HG02678 (cell line): ENCODE data around the gene JCAD.
"Not testable (repeated sequence)": the region's sequence is repeated elsewhere in the genome, so short reads cannot be mapped to it uniquely, and the experiment has no call there.

Experiments
- ATAC-seq: cut with Tn5 transposase; IDR thresholded peaks from one replicate; pipeline ENCODE4 v1.9.1; 2021; ENCODE audit warnings: mild to moderate bottlenecking, moderate library complexity; ENCODE audit not compliant: unreplicated experiment

Gene JCAD

GRCh38 chr10:30027057-30028005 is 32.1 kb downstream of the JCAD start:
- ATAC-seq: peak; percentile 90

GRCh38 chr10:30026578-30026977 is 32.8 kb downstream of the JCAD start:
- no peak for ATAC-seq

- no peak for ATAC-seq
These were observed 33.3 kb downstream of the JCAD start for GRCh38 chr10:30026080-30026479.

DNA sequence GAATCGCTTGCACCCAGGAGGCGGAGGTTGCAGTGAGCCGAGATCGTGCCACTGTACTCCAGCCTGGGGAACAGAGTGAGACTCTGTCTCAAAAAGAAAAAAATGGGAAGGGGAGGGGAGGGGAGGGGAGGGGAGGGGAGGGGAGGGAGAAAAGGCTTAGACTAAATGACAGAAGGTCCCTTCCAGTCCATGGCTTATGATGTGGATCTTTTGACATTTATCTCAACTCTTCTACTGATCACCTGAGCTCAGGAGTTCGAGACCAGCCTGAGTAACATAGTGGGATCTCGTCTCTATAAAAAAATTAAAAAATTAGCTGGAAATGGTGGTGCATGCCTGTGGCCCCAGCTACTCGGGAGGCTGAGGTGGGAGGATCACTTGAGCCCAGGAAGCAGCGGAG is 34.0 kb downstream of the JCAD start:
- not testable (repeated sequence) for ATAC-seq

DNA sequence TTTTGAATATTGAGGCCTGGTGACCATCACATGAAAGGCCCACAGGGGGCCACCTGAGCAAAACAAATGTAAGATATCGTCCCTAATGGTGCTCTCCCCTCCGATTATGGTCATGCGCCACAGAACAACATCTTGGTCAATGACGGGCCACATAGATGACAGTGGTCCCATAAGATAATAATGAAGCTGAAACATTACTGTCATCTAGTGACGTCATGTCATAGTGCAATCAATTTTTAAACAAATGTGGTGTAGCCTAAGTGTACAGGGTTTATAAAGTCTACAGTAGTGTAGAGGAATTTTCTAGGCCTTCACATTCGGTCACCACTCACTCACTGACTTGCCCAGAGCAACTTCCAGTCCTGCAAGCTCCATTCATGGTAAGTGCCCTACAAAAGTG is 36.8 kb downstream of the JCAD start:
- no peak for ATAC-seq

- no peak for ATAC-seq
These were observed 39.9 kb downstream of the JCAD start for GRCh38 chr10:30019468-30019867.

DNA sequence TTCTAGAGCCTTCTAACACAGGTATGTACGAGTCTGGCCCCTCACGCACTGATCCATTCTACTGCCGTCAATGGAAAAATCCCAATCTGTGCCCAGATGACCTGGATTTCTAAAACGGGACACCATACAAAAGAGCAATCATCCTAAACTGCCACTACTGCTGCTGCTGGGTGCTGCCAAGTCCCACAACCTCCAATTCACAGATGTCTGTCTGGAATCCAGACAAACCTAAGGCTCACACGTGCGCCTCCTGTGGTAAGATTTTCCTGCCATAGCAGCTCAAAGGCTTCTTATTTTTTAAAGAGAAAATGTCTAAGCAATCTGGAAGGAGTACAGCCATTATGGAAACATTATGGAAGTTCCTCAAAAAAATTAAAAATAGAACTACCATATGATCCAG is 40.9 kb downstream of the JCAD start:
- no peak for ATAC-seq

GRCh38 chr10:30017966-30018365 is 41.4 kb downstream of the JCAD start:
- no peak for ATAC-seq

- no peak for ATAC-seq
These were observed 41.8 kb downstream of the JCAD start for GRCh38 chr10:30017556-30017955.

GRCh38 chr10:30014511-30014910 is 44.9 kb downstream of the JCAD start:
- no peak for ATAC-seq

- no peak for ATAC-seq
These were observed 45.6 kb downstream of the JCAD start for GRCh38 chr10:30013757-30014156.

DNA sequence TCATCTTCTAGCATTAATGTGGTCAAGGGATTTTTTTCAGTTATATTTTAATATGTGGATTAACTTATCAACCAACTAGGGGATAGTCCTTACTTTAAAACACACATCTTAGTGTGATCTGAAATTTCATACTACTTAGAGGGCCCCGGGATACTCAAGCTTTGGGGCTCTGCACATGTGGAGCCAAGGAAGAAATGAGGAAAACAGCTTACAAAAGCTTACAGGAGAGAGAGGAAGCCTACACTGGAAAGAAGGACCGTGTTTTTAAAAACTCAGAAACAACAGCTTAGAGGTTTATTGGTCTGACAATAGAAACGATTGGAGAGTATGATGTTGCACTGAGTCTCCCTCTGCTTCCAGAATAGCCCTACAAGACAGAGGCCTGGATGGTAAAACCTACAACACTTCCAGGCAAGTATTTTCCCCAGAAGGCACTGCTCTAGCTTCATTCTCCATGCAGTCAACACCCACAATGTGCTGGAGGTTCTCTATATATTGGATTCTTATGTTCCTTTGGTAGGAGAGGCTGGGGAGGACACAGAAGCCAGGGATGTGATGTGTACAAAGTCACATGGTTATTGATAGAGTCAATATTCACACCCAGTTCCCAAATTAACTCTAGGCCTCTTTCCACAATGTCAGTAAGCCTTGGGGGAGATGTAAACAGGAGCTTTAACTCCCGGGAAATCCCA is 47.3 kb downstream of the JCAD start:
- no peak for ATAC-seq

GRCh38 chr10:30011396-30011795 is 48.0 kb downstream of the JCAD start:
- no peak for ATAC-seq

GRCh38 chr10:30007406-30007805 is 52.0 kb downstream of the JCAD start:
- no peak for ATAC-seq

- no peak for ATAC-seq
These were observed 53.0 kb downstream of the JCAD start for GRCh38 chr10:30006410-30006809.

DNA sequence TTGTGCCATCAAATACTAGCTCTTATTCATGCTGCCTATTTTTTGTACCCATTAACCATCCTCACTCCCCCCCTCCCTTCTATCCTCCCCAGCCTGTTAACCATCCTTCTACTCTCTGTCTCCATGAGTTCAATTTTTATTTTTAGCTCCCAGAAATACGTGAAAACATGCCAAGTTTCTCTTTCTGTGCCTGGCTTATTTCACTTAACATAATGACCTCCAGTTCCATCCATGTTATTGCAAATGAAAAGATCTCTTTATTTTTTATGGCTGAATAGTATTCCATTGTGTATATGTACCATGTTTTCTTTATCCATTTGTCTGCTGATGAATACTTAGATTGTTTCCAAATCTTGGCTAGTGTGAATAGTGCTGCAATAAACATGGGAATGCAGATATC is 54.3 kb downstream of the JCAD start:
- not testable (repeated sequence) for ATAC-seq

DNA sequence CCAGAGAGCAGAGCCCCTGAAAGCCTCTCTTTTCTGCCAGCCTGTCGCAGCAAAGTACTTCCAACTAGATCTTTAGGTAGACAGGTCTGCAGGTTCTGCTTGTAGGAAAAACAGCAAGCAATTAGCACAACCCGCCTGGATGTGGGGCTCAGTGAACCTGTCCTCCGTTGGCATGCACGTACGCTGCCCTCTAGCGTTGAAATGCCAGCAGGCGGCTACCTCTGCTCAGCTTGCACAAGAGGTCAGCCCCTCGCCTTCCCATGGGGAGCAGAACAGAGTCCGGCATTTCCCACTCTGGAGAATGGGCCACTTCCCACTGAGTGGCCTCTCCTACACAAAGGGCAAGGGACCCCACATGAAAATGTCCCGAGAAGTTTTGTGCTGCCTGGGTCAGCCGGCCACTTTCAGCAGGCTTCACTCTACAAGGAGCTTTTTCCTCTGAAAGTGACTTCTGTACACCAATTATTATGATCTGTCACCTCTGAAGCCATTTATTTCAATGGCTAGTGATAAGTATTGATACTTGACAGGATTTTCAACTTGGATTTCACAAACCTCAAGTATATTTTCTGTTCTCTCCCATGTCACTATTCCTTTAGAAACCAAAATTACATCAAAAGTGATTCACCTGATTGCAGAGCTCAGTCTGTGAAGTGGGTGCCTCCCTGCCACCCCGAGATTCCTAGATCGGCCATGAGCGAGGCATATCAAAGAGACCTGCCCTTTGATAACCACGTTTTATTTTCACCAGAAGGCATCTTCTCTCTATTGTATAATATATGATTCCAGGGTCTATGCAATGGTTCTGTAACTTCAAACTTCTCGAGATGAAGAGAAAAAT is 56.7 kb downstream of the JCAD start:
- ATAC-seq: no peak

GRCh38 chr10:30000802-30001571 is 58.4 kb downstream of the JCAD start:
- no peak for ATAC-seq

DNA sequence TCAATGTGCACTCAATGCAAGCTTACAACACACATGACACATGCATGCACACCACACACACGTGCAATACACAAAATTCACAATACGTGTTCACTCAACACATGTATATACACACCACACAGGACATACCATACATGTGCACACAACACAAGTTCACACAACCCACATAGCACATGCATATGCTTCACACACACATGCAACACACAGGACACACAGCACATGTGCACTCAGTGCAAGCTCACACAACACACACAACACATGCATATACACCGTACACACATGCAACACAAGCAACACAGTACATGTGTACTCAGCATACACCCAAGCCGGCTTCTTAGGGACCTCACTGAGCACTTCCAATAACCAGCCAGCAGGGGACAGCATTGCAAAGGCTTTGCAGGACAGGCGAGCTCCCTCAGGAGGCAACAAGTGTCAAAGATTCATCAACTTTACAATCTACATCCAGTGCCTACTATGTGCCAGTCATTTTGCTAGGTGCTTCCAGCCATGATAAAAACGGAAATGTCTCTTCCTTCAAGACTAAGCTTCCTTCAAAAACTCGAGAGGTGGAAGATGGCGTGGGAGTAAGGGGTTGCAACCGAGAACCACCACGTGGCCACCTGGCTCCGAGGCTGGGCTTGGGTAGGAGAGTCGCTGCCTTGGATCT is 61.1 kb downstream of the JCAD start:
- peak; percentile 90 for ATAC-seq

DNA sequence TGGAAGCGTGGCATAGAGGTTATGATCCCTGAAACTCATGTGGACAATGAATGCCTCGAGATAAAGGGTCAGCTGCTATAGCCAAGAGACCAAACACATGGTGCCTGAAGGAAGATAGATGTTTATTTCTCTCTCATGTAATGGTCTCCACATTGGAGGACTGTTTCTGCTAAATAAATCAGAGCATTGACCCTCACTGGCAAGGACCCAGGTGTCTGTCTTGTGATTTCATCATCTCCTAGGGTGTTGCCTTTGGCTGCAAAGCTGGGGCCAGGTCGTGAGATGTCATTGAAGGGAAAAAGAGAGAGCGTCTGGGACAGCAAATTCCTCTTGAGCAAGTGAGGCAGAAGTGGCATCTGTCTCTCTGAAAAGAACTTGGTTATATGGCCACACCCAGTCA is 64.6 kb downstream of the JCAD start:
- ATAC-seq: no peak
